GM12878 (cell line): ENCODE results near the gene ATG12. TPM values are rescaled to one million over a fixed set of nuclear protein-coding genes. Genes with fewer than 3 reads are reported as not detected.
A peak's percentile ranks its signal among the peaks of the same experiment; 100 is the strongest.

Source experiments
- ATAC-seq: fragments of 200-7000 bp; cut with Tn5 transposase; 3 replicates; pipeline ENCODE4 v1.9.1; 2020; ENCODE audit warnings: mild to moderate bottlenecking, moderate library complexity
- BruUV-seq: library from RNA; stranded (reverse); fragments of 400-500 nt; replicated peaks from 2 replicates; lab custom pipeline; 2021; lab: Mats Ljungman, UMichigan
- CTCF ChIA-PET: fragments of 300-600 bp; sonication (Branson Sonifier 250); formaldehyde crosslinking; extraction: SDS; loops from one replicate; lab custom pipeline; 2021; ENCODE audit warnings: inconsistent platforms; lab: Yijun Ruan, JAX
- POLR2A ChIA-PET: fragments of 350-600 bp; formaldehyde crosslinking; extraction: SDS; loops from one replicate; lab custom pipeline; 2021; ENCODE audit warnings: inconsistent platforms; lab: Charles Lee
- RAD21 ChIA-PET: fragments of 300-600 bp; sonication (Branson Sonifier 250); formaldehyde crosslinking; loops from one replicate; lab custom pipeline; 2023; ENCODE audit warnings: antibody characterized with exemption; ENCODE audit not compliant: unreplicated experiment; lab: Charles Lee
- SMC1A ChIA-PET: fragments of 300-600 bp; sonication (Branson Sonifier 250); formaldehyde crosslinking; loops from one replicate; lab custom pipeline; 2023; ENCODE audit not compliant: unreplicated experiment, uncharacterized antibody; lab: Charles Lee
- DNase-seq: peaks from one replicate; pipeline ENCODE4 v3.0.0-alpha.2; 2011; ENCODE audit warnings: low read depth, low spot score
- FAIRE-seq: peaks from 3 replicates; lab custom pipeline; 2011; peaks lifted over from hg19 to GRCh38; lab: Jason Lieb, UNC
- H2AFZ ChIP-seq: 2 replicates; pipeline ENCODE4 v1.6.0; 2011; ENCODE audit warnings: low read depth, low read length, control low read depth; ENCODE audit not compliant: control insufficient read depth
- H3K27ac ChIP-seq: 2 replicates; pipeline ENCODE4 v1.5.1; 2011; ENCODE audit warnings: control low read depth; ENCODE audit not compliant: control insufficient read depth, insufficient read depth
- H3K27me3 ChIP-seq, 2 experiments: replicated peaks in 1 of 2; 2 replicates each; pipeline versions ENCODE4 v1.6.0 to v1.6.1; 2011; ENCODE audit warnings: low read length in 1 of 2; ENCODE audit not compliant: control insufficient read depth in 2 of 2, insufficient read depth in 2 of 2
- H3K36me3 ChIP-seq, 2 experiments: 2 replicates each; pipeline ENCODE4 v1.5.1; 2011; ENCODE audit warnings: low read length in 1 of 2; ENCODE audit not compliant: control insufficient read depth in 2 of 2, insufficient read depth in 2 of 2
- H3K4me1 ChIP-seq: 2 replicates; pipeline ENCODE4 v1.6.1; 2011; ENCODE audit warnings: mild to moderate bottlenecking, low read length, moderate library complexity, mixed read lengths; ENCODE audit not compliant: control insufficient read depth, insufficient read depth
- H3K4me2 ChIP-seq: 2 replicates; pipeline ENCODE4 v1.6.0; 2011; ENCODE audit warnings: control low read depth; ENCODE audit not compliant: control insufficient read depth, insufficient read depth
- H3K4me3 ChIP-seq: fragments of 200-600 bp; sonication (generic); 2 replicates; pipeline ENCODE4 v1.5.1; 2016
- H3K79me2 ChIP-seq: 2 replicates; pipeline ENCODE4 v1.6.0; 2011; ENCODE audit warnings: low read length; ENCODE audit not compliant: control insufficient read depth, insufficient read depth
- H3K9ac ChIP-seq: 2 replicates; pipeline ENCODE4 v1.8.0; 2011; ENCODE audit warnings: low read length, control low read depth, mixed read lengths; ENCODE audit not compliant: control insufficient read depth, insufficient read depth
- H3K9me3 ChIP-seq: replicated peaks from 3 replicates; pipeline ENCODE4 v1.5.1; 2011; ENCODE audit warnings: mild to moderate bottlenecking, low read length; ENCODE audit not compliant: control insufficient read depth, insufficient read depth
- H4K20me1 ChIP-seq: 2 replicates; pipeline ENCODE4 v1.6.0; 2011; ENCODE audit not compliant: control insufficient read depth, insufficient read depth
- NR2F1 ChIP-seq: fragments of 450-650 bp; conservative IDR thresholded peaks from 2 replicates; pipeline ENCODE4 v1.6.1; 2017; ENCODE audit warnings: mild to moderate bottlenecking
- RAD21 ChIP-seq: IDR thresholded peaks from 2 replicates; pipeline ENCODE4 v1.6.1; 2011; ENCODE audit warnings: mild to moderate bottlenecking, low read depth, low read length, moderate library complexity; ENCODE audit not compliant: insufficient read depth
- WGBS: methylation state at CpG from one replicate; pipeline ENCODE4 v1.1.6; 2016; ENCODE audit warnings: low lambda C conversion rate; ENCODE audit not compliant: insufficient replicate concordance, insufficient coverage; ENCODE audit errors: missing lambda C conversion rate; 5-methylcytosine and 5-hydroxymethylcytosine counted together
- in situ Hi-C: fragments of 300-500 bp; cut with MboI; formaldehyde crosslinking; loops from 9 replicates; pipeline ENCODE4 v1.14.3; 2018; ENCODE audit warnings: mixed read lengths
- intact Hi-C: fragments of 100-400 bp; cut with micrococcal nuclease; formaldehyde crosslinking; loops from one replicate; pipeline ENCODE4 v1.14.2; 2022; ENCODE audit not compliant: unreplicated experiment
- polyA plus RNA-seq, 11 experiments: library from polyadenylated mRNA; depleted of rRNA in 4 of 11; unstranded in 6 of 11; stranded (reverse) in 5 of 11; fragments of >200 nt; fragmentation: Nextera tagmentation in 4 of 11; fragmentation: Illumina TruSeq in 1 of 11; extraction: Ambion mirVana in 4 of 11; extraction: Trizol in 1 of 11; gene quantifications; 1 replicate in 1 of 11; 2 replicates in 10 of 11; pipeline versions ENCODE4 v1.2.1 to v1.2.3, GENCODE V29; 2011 to 2016; ENCODE audit warnings: inconsistent platforms in 2 of 11, missing spikeins in 2 of 11, low read depth in 1 of 11
- total RNA-seq, 4 experiments: library from RNA; depleted of rRNA in 3 of 4; stranded (reverse); fragments of >200 nt in 3 of 4; fragmentation: Illumina TruSeq in 1 of 4; extraction: Trizol in 1 of 4; gene quantifications; 2 replicates each; pipeline versions ENCODE4 v1.2.1 to v1.2.3, GENCODE V29; 2013 to 2021
- TF ChIP-seq, protein P1 (sequence below): IDR thresholded peaks from 2 replicates; pipeline ENCODE4 v1.6.1; 2012; ENCODE audit warnings: improper control_type of control experiment, low read depth, low read length; ENCODE audit not compliant: insufficient replicate concordance
- TF ChIP-seq, protein P2 (sequence below): IDR thresholded peaks from 2 replicates; pipeline ENCODE4 v1.6.1; 2011; ENCODE audit warnings: low read depth, mild to moderate bottlenecking, low read length, moderate library complexity, borderline replicate concordance; ENCODE audit errors: extremely low read depth

The ATG12 gene
- total and polyA plus RNA-seq, 10 of the 15 experiments (the other 5 are each of a cell fraction or from before 2014, with no cell fraction given): 23.2 to 92.0 (median 58.6) TPM

GRCh38 chr5:115838885-115839518 lies 2.4 kb downstream of the ATG12 start (continued):
- TF ChIP-seq, protein P1, sequence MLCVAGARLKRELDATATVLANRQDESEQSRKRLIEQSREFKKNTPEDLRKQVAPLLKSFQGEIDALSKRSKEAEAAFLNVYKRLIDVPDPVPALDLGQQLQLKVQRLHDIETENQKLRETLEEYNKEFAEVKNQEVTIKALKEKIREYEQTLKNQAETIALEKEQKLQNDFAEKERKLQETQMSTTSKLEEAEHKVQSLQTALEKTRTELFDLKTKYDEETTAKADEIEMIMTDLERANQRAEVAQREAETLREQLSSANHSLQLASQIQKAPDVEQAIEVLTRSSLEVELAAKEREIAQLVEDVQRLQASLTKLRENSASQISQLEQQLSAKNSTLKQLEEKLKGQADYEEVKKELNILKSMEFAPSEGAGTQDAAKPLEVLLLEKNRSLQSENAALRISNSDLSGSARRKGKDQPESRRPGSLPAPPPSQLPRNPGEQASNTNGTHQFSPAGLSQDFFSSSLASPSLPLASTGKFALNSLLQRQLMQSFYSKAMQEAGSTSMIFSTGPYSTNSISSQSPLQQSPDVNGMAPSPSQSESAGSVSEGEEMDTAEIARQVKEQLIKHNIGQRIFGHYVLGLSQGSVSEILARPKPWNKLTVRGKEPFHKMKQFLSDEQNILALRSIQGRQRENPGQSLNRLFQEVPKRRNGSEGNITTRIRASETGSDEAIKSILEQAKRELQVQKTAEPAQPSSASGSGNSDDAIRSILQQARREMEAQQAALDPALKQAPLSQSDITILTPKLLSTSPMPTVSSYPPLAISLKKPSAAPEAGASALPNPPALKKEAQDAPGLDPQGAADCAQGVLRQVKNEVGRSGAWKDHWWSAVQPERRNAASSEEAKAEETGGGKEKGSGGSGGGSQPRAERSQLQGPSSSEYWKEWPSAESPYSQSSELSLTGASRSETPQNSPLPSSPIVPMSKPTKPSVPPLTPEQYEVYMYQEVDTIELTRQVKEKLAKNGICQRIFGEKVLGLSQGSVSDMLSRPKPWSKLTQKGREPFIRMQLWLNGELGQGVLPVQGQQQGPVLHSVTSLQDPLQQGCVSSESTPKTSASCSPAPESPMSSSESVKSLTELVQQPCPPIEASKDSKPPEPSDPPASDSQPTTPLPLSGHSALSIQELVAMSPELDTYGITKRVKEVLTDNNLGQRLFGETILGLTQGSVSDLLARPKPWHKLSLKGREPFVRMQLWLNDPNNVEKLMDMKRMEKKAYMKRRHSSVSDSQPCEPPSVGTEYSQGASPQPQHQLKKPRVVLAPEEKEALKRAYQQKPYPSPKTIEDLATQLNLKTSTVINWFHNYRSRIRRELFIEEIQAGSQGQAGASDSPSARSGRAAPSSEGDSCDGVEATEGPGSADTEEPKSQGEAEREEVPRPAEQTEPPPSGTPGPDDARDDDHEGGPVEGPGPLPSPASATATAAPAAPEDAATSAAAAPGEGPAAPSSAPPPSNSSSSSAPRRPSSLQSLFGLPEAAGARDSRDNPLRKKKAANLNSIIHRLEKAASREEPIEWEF: peak; percentile 54
- TF ChIP-seq NR2F1 (peak; percentile 86), RAD21 (peak; percentile 63)

DNA sequence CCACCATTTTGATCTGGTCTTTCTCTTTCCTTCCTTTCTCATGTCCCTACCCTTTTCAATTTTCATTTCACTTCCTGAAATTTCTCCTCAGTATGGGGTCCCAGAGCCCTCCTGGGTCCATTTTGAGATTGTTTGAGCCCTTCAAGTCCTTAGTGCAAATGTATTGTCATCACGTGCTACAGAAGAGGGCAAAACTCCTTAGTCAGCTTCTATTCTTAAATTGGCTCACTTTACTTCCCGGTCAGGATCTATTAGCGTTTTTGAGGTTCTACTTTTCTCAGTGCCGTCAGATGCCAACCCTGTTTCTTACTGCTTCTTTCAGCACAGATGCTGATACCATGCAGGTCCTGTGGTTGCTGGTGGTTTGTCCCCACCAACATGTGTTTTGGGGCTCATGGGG lies 5.9 kb downstream of the ATG12 start:
- FAIRE-seq: no peak
- Histone ChIP-seq H3K36me3 (peaks cover 0 to 21% of the 10 kb centered on the region in 2 experiments; a peak in 2 of 4 replicates), H3K4me3 (no peak overlapping the region), H3K4me1 (peaks cover 6% of the 10 kb centered on the region; the same call in 1 of the 2 replicates), H4K20me1 (no peaks in the 10 kb centered on the region), H3K27ac (no peak overlapping the region), H3K4me2 (no peak overlapping the region), H3K27me3 (no peaks in the 10 kb centered on the region), H3K9me3 (no peaks in the 10 kb centered on the region), H3K79me2 (peaks cover 30% of the 10 kb centered on the region), H2AFZ (no peak overlapping the region), H3K9ac (no peak overlapping the region)
- TF ChIP-seq, protein P2, sequence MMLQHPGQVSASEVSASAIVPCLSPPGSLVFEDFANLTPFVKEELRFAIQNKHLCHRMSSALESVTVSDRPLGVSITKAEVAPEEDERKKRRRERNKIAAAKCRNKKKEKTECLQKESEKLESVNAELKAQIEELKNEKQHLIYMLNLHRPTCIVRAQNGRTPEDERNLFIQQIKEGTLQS: no peak
- CTCF ChIA-PET: interaction anchor here (0.7 to 1.7 kb wide), 5 partner anchors 23 to 526 kb away, joined by 3 to 7 read pairs (median 3); no protein-coding TSS in a partner anchor
- BruUV-seq: no TSS peak
- intact Hi-C loops: no loop called here
- SMC1A ChIA-PET: interaction anchor here (1.0 to 2.4 kb wide), 3 partner anchors 67 to 233 kb away, joined by 3 to 8 read pairs (median 7); no protein-coding TSS in a partner anchor
- 90% methylated on average over 4 of the region's 4 CpGs for WGBS
- in situ Hi-C loops: loop anchor here (5.0 to 25.0 kb wide), 2 partner anchors 227 to 523 kb away; no protein-coding TSS in a partner anchor
- POLR2A ChIA-PET: interaction anchor here (0.6 kb wide), 1 partner anchor 1491 kb away, joined by 3 read pairs; no protein-coding TSS in a partner anchor
- ATAC-seq: no peak
- no peak for DNase-seq
- RAD21 ChIA-PET: no interaction called here
